ENCODE measurements around the gene C2CD3. TPM values are rescaled to one million over a fixed set of nuclear protein-coding genes. Genes with fewer than 3 reads are reported as not detected.

The C2CD3 gene
- total and polyA plus RNA-seq, 9 of the 15 experiments (the other 6 are each of a cell fraction or from before 2014, with no cell fraction given): 4.4 to 20.2 (median 15.4) TPM

GRCh38 chr11:74015919-74016684 is 154.7 kb downstream of the C2CD3 start (continued):
- 0 out of 2 replicates have a peak, but pooled peaks have one; percentile 8 for TF ChIP-seq HBP1 (CRISPR knock-in tag; IDR thresholded peaks at IDR 0.05)
- TF ChIP-seq ARID3A (IDR thresholded peaks at IDR 0.05; ENCODE audit: borderline replicate concordance, low read depth, low read length): no peak
- peak; percentile 100 for TF ChIP-seq RCOR1 (IDR thresholded peaks at IDR 0.05; ENCODE audit: borderline replicate concordance in 1 of 2, low read depth in 2 of 2, low read length in 2 of 2)
- TF ChIP-seq, protein P1, sequence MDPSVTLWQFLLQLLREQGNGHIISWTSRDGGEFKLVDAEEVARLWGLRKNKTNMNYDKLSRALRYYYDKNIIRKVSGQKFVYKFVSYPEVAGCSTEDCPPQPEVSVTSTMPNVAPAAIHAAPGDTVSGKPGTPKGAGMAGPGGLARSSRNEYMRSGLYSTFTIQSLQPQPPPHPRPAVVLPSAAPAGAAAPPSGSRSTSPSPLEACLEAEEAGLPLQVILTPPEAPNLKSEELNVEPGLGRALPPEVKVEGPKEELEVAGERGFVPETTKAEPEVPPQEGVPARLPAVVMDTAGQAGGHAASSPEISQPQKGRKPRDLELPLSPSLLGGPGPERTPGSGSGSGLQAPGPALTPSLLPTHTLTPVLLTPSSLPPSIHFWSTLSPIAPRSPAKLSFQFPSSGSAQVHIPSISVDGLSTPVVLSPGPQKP (CRISPR knock-in tag; IDR thresholded peaks at IDR 0.05): no peak
- no peak for TF ChIP-seq CREBBP (IDR thresholded peaks at IDR 0.05; ENCODE audit: low read depth, low read length)
- no peak for TF ChIP-seq HNRNPLL (IDR thresholded peaks at IDR 0.05; ENCODE audit: low read depth, low read length, poor library complexity, severe bottlenecking)
- TF ChIP-seq ZNF766 (CRISPR knock-in tag; conservative IDR thresholded peaks at IDR 0.05): peak; percentile 70; the same call in 1 of the 2 replicates
- TF ChIP-seq IRF2 (CRISPR knock-in tag; IDR thresholded peaks at IDR 0.05): no peak
- TF ChIP-seq, protein P2, sequence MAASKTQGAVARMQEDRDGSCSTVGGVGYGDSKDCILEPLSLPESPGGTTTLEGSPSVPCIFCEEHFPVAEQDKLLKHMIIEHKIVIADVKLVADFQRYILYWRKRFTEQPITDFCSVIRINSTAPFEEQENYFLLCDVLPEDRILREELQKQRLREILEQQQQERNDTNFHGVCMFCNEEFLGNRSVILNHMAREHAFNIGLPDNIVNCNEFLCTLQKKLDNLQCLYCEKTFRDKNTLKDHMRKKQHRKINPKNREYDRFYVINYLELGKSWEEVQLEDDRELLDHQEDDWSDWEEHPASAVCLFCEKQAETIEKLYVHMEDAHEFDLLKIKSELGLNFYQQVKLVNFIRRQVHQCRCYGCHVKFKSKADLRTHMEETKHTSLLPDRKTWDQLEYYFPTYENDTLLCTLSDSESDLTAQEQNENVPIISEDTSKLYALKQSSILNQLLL (CRISPR knock-in tag; IDR thresholded peaks at IDR 0.05; ENCODE audit: borderline replicate concordance): no peak
- TF ChIP-seq ZNF449 (CRISPR knock-in tag; IDR thresholded peaks at IDR 0.05): no peak
- TF ChIP-seq TAF15 (IDR thresholded peaks at IDR 0.05; ENCODE audit: low read depth, low read length): no peak
- no peak for TF ChIP-seq POLR2G (IDR thresholded peaks at IDR 0.05; ENCODE audit: low read depth, low read length)
- TF ChIP-seq, protein P3, sequence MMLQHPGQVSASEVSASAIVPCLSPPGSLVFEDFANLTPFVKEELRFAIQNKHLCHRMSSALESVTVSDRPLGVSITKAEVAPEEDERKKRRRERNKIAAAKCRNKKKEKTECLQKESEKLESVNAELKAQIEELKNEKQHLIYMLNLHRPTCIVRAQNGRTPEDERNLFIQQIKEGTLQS (IDR thresholded peaks at IDR 0.05): 0 out of 2 replicates have a peak, but pooled peaks have one; percentile 30
- TF ChIP-seq, protein P3 (CRISPR knock-in tag; conservative IDR thresholded peaks at IDR 0.05): no peak
- TF ChIP-seq ZNF583 (CRISPR knock-in tag; IDR thresholded peaks at IDR 0.05): no peak
- TF ChIP-seq LEF1 (IDR thresholded peaks at IDR 0.05): 0 out of 2 replicates have a peak, but pooled peaks have one; percentile 29
- TF ChIP-seq GABPB1 (CRISPR knock-in tag; IDR thresholded peaks at IDR 0.05): no peak
- TF ChIP-seq KLF6 (CRISPR knock-in tag; IDR thresholded peaks at IDR 0.05; ENCODE audit: borderline replicate concordance): no peak
